GM18526 (cell line): ENCODE measurements around the gene SPATA31A7.
"Not testable (repeated sequence)": the region's sequence is repeated elsewhere in the genome, so short reads cannot be mapped to it uniquely, and the experiment has no call there.

ENCODE experiments used
- POLR2A ChIP-seq: IDR thresholded peaks from 3 replicates; pipeline ENCODE4 v1.6.1; 2011; ENCODE audit not compliant: insufficient read length; ENCODE audit errors: extremely low read depth

Gene SPATA31A7

DNA sequence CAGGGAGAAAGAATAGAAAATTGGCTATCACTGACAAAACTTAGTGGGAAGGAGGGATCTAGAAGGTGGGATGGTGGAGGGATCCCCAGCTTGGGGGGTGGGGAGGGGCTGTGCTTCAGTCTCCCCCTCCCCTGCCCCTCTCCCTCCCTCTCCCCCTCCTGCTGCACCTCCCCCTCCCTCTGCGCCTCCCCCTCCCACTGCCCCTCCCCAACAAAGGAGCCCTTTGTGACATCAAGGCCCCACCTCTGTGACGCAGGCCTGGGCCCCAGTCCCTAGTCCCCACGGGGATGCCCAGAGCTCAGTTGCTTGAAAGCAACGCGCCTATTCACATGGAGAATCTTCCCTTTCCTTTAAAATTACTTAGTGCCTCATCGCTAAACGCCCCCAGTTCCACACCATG is at the start of gene SPATA31A7:
Gene SPATA31A7 (plus strand): TSS at position 301 of the 400 bp plus-strand sequence. CDS start 29 bp downstream, at position 330.
- not testable (repeated sequence) for TF ChIP-seq POLR2A
